Endothelial cell of umbilical vein (primary cell): ENCODE measurements around the gene DQX1.

Experiments used
- EZH2 ChIP-seq: IDR thresholded peaks from 2 replicates; pipeline ENCODE4 v1.6.1; 2012; ENCODE audit warnings: borderline replicate concordance, low read depth, mild to moderate bottlenecking, moderate library complexity, low read length, inconsistent platforms; ENCODE audit not compliant: severe bottlenecking
- GATA2 ChIP-seq: IDR thresholded peaks from 2 replicates; pipeline ENCODE4 v1.7.0; 2011; ENCODE audit warnings: low read depth, mild to moderate bottlenecking, moderate library complexity, mixed read lengths, low read length; ENCODE audit not compliant: insufficient read length, insufficient read depth
- POLR2A ChIP-seq: IDR thresholded peaks from 2 replicates; pipeline ENCODE4 v1.6.1; 2012; ENCODE audit warnings: low read depth, mild to moderate bottlenecking, control low read depth, low read length
- POLR2AphosphoS5 ChIP-seq: IDR thresholded peaks from 2 replicates; pipeline ENCODE4 v1.6.1; 2012; ENCODE audit warnings: low read depth, mild to moderate bottlenecking, control low read depth, low read length, moderate library complexity; ENCODE audit not compliant: insufficient read depth
- TF ChIP-seq, protein P1 (sequence below), 2 donors: IDR thresholded peaks; 1 replicate in 1 of 2; 2 replicates in 1 of 2; pipeline ENCODE4 v1.5.1; 2011; ENCODE audit warnings: low read length in 2 of 2, mild to moderate bottlenecking in 2 of 2, moderate library complexity in 2 of 2, control low read depth in 1 of 2, inconsistent platforms in 1 of 2, low read depth in 1 of 2; ENCODE audit not compliant: insufficient read depth in 1 of 2; ENCODE audit errors: extremely low read depth in 1 of 2
- TF ChIP-seq, protein P2 (sequence below): IDR thresholded peaks from 2 replicates; pipeline ENCODE4 v1.6.1; 2011; ENCODE audit not compliant: insufficient read depth, insufficient read length

GRCh38 chr2:74529357-74530238 is 3.6 kb upstream of the DQX1 start, which contains the start of the genes AUP1 and HTRA2:
- TF ChIP-seq, protein P1, sequence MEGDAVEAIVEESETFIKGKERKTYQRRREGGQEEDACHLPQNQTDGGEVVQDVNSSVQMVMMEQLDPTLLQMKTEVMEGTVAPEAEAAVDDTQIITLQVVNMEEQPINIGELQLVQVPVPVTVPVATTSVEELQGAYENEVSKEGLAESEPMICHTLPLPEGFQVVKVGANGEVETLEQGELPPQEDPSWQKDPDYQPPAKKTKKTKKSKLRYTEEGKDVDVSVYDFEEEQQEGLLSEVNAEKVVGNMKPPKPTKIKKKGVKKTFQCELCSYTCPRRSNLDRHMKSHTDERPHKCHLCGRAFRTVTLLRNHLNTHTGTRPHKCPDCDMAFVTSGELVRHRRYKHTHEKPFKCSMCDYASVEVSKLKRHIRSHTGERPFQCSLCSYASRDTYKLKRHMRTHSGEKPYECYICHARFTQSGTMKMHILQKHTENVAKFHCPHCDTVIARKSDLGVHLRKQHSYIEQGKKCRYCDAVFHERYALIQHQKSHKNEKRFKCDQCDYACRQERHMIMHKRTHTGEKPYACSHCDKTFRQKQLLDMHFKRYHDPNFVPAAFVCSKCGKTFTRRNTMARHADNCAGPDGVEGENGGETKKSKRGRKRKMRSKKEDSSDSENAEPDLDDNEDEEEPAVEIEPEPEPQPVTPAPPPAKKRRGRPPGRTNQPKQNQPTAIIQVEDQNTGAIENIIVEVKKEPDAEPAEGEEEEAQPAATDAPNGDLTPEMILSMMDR (IDR thresholded peaks at IDR 0.05; ENCODE audit: extremely low read depth in 1 of 2, insufficient read depth in 1 of 2, low read depth in 1 of 2, low read length in 2 of 2): no peak
- TF ChIP-seq POLR2AphosphoS5 (peak; percentile 98), POLR2A (peak; percentile 96), EZH2 (no peak), GATA2 (no peak)
- TF ChIP-seq, protein P2, sequence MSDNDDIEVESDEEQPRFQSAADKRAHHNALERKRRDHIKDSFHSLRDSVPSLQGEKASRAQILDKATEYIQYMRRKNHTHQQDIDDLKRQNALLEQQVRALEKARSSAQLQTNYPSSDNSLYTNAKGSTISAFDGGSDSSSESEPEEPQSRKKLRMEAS: no peak
